ENCODE measurements around the gene MIGA2. TPM values are rescaled to one million over a fixed set of nuclear protein-coding genes. Genes with fewer than 3 reads are reported as not detected.

Gene MIGA2
- total and polyA plus RNA-seq, 7 donors, result 8.4 to 18.1 (median 13.7) TPM

DNA sequence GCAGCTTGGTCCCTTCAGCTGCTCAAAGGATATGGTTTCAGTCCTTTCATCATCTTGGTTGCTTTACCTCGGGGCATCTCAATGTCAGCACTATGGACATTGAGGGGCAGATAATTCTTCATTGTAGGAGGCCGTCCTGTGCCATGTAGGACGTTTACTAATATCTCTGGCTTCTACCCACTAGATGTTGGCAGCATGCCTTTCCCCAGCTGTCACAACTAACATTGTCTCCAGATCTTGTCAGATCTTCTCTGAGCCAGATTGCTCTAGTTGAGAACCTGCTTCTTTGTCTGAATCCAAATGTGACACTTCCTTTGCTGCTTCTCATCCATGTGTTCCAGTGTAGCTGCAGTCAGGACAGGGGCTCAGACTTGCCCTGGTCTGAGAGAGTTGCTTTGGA is 85.1 kb downstream of the MIGA2 start:
- TF ChIP-seq CTCF (IDR thresholded peaks at IDR 0.05), result no peak
- no peak overlapping the region for H3K4me3 ChIP-seq
- no peaks in the 10 kb centered on the region for H3K9me3 ChIP-seq
- peaks cover 2 to 39% of the 10 kb centered on the region in 2 donors for H3K36me3 ChIP-seq (ENCODE audit: insufficient read depth in 1 of 2, low read depth in 1 of 2)
- 22 to 43% (median 23%) methylated on average over 3 of the region's 3 CpGs for WGBS, 3 donors
- DNase-seq (peak; percentile 51 to 69), ATAC-seq (peak; percentile 81 to 90 (median 88))
- H3K27me3 ChIP-seq (ENCODE audit: insufficient read depth in 3 of 3, low read length in 2 of 3), result no peaks in the 10 kb centered on the region
- intact Hi-C loops (cut with DNase I), result no loop called here
- peaks cover 18% of the 10 kb centered on the region for H3K4me1 ChIP-seq
- H3K27ac ChIP-seq, result peak overlapping the region; percentile 72

Other genes with a start within 250 kb of the MIGA2 start
- 10 to 100 TPM; 14.4 to 17.5 (median 15.8) TPM for gene TBC1D13, start 249.4 kb upstream of the MIGA2 start, total RNA-seq
- gene TBC1D13, start 249.4 kb upstream of the MIGA2 start, polyA plus RNA-seq, result 10 to 100 TPM; 11.8 to 25.1 (median 15.3) TPM
- gene ENDOG, start 218.1 kb upstream of the MIGA2 start, total RNA-seq, result 100 to 1,000 TPM in 1 of 4 donors, 10 to 100 TPM in 3; 81.6 to 109 (median 90.0) TPM
- gene ENDOG, start 218.1 kb upstream of the MIGA2 start, polyA plus RNA-seq, result 100 to 1,000 TPM in 1 of 3 donors, 10 to 100 TPM in 2; 56.0 to 116 (median 84.9) TPM
- 10 to 100 TPM; 13.3 to 33.0 (median 20.6) TPM for gene SPOUT1, start 206.8 kb upstream of the MIGA2 start, total RNA-seq
- gene SPOUT1, start 206.8 kb upstream of the MIGA2 start, polyA plus RNA-seq, result 10 to 100 TPM in 2 of 3 donors, 1 to 10 TPM in 1; 9.5 to 18.3 (median 13.3) TPM
- 1 to 10 TPM; 6.4 to 8.9 (median 7.1) TPM for gene KYAT1, start 154.7 kb upstream of the MIGA2 start, total RNA-seq
- gene KYAT1, start 154.7 kb upstream of the MIGA2 start, polyA plus RNA-seq, result 10 to 100 TPM in 1 of 3 donors, 1 to 10 TPM in 2; 7.2 to 12.0 (median 7.9) TPM
- gene LRRC8A, start 154.5 kb upstream of the MIGA2 start, total RNA-seq, result 10 to 100 TPM; 12.2 to 22.4 (median 18.3) TPM
- 10 to 100 TPM; 11.6 to 71.5 (median 16.4) TPM for gene LRRC8A, start 154.5 kb upstream of the MIGA2 start, polyA plus RNA-seq
- gene PHYHD1, start 115.6 kb upstream of the MIGA2 start, total RNA-seq, result 10 to 100 TPM; 11.0 to 36.6 (median 29.9) TPM
- 10 to 100 TPM; 16.7 to 45.0 (median 20.0) TPM for gene PHYHD1, start 115.6 kb upstream of the MIGA2 start, polyA plus RNA-seq
- 1 to 10 TPM; 4.5 to 9.0 (median 6.5) TPM for gene DOLK, start 89.0 kb upstream of the MIGA2 start, total RNA-seq
- gene DOLK, start 89.0 kb upstream of the MIGA2 start, polyA plus RNA-seq, result 10 to 100 TPM in 2 of 3 donors, 1 to 10 TPM in 1; 6.2 to 14.0 (median 12.2) TPM
- gene NUP188, start 88.9 kb upstream of the MIGA2 start, total RNA-seq, result 10 to 100 TPM; 17.2 to 25.9 (median 25.4) TPM
- 10 to 100 TPM in 2 of 3 donors, 1 to 10 TPM in 1; 9.8 to 28.1 (median 18.6) TPM for gene NUP188, start 88.9 kb upstream of the MIGA2 start, polyA plus RNA-seq
- gene SH3GLB2, start 8.3 kb upstream of the MIGA2 start, total RNA-seq, result 10 to 100 TPM; 33.8 to 56.8 (median 45.1) TPM
- 10 to 100 TPM; 22.2 to 33.5 (median 28.0) TPM for gene SH3GLB2, start 8.3 kb upstream of the MIGA2 start, polyA plus RNA-seq
- gene DOLPP1, start 44.5 kb downstream of the MIGA2 start, total RNA-seq, result 1 to 10 TPM; 2.1 to 4.7 (median 4.2) TPM
- gene DOLPP1, start 44.5 kb downstream of the MIGA2 start, polyA plus RNA-seq, result 1 to 10 TPM; 2.3 to 5.2 (median 4.7) TPM
- 100 to 1,000 TPM; 123 to 229 (median 164) TPM for gene CRAT, start 74.2 kb downstream of the MIGA2 start, total RNA-seq
- 100 to 1,000 TPM in 2 of 3 donors, 10 to 100 TPM in 1; 88.7 to 106 (median 100) TPM for gene CRAT, start 74.2 kb downstream of the MIGA2 start, polyA plus RNA-seq
- 100 to 1,000 TPM in 2 of 4 donors, 10 to 100 TPM in 2; 95.1 to 110 (median 102) TPM for gene PTPA, start 74.8 kb downstream of the MIGA2 start, total RNA-seq
- gene PTPA, start 74.8 kb downstream of the MIGA2 start, polyA plus RNA-seq, result 100 to 1,000 TPM in 1 of 3 donors, 10 to 100 TPM in 2; 54.1 to 109 (median 83.1) TPM
- 1 to 10 TPM; 1.7 to 4.5 (median 3.4) TPM for gene IER5L, start 141.6 kb downstream of the MIGA2 start, total RNA-seq
- 1 to 10 TPM; 1.4 to 8.3 (median 3.0) TPM for gene IER5L, start 141.6 kb downstream of the MIGA2 start, polyA plus RNA-seq